Measurements from ENCODE around the gene SCUBE1.

- no peak for TF ChIP-seq EZH2 (IDR thresholded peaks at IDR 0.05; ENCODE audit: insufficient read depth, poor library complexity, severe bottlenecking)
- TF ChIP-seq EZH2phosphoT487 (IDR thresholded peaks at IDR 0.05; ENCODE audit: insufficient read depth, low read depth), result no peak
Observed at GRCh38 chr22:43241138-43241597, 102.0 kb downstream of the SCUBE1 start.

Measured in GM23248 (cell line).